Measurements from ENCODE around the gene E2F7. TPM values are rescaled to one million over a fixed set of nuclear protein-coding genes. Genes with fewer than 3 reads are reported as not detected.

Gene E2F7
- total RNA-seq, 2 donors from 2014 or later = 0.75 TPM; not detected in 1

- Histone ChIP-seq H3K27me3 (no peaks in the 10 kb centered on the region), H3K36me3 (no peaks in the 10 kb centered on the region), H3K4me3 (no peak overlapping the region), H3K4me1 (no peaks in the 10 kb centered on the region), H3K9me3 (peaks cover 0 to 7% of the 10 kb centered on the region in 2 donors), H3K27ac (no peak overlapping the region)
- no peak for TF ChIP-seq CTCF (IDR thresholded peaks at IDR 0.05)
- no peak for DNase-seq (ENCODE audit: low spot score)
Measured at GRCh38 chr12:76990716-76991115, 74.7 kb downstream of the E2F7 start.

GRCh38 chr12:76984566-76984965 lies 80.8 kb downstream of the E2F7 start:
- Histone ChIP-seq H3K4me3 (no peak overlapping the region), H3K4me1 (no peaks in the 10 kb centered on the region), H3K9me3 (peaks cover 0 to 34% of the 10 kb centered on the region in 2 donors), H3K27me3 (no peaks in the 10 kb centered on the region), H3K36me3 (no peaks in the 10 kb centered on the region), H3K27ac (no peak overlapping the region)
- no peak for DNase-seq (ENCODE audit: low spot score)
- TF ChIP-seq CTCF (IDR thresholded peaks at IDR 0.05) = no peak

GRCh38 chr12:76983420-76983819 lies 81.9 kb downstream of the E2F7 start:
- TF ChIP-seq CTCF (IDR thresholded peaks at IDR 0.05) = no peak
- H3K4me1 ChIP-seq = no peaks in the 10 kb centered on the region
- no peak overlapping the region for H3K4me3 ChIP-seq
- no peaks in the 10 kb centered on the region for H3K36me3 ChIP-seq
- DNase-seq (ENCODE audit: low spot score) = no peak
- H3K9me3 ChIP-seq = peaks cover 0 to 32% of the 10 kb centered on the region in 2 donors
- H3K27ac ChIP-seq = no peak overlapping the region
- no peaks in the 10 kb centered on the region for H3K27me3 ChIP-seq

GRCh38 chr12:76980196-76980595 lies 85.2 kb downstream of the E2F7 start:
- H3K4me1 ChIP-seq = no peaks in the 10 kb centered on the region
- H3K4me3 ChIP-seq = no peak overlapping the region
- DNase-seq (ENCODE audit: low spot score) = no peak
- H3K27ac ChIP-seq = no peak overlapping the region
- H3K9me3 ChIP-seq = peaks cover 0 to 32% of the 10 kb centered on the region in 2 donors
- no peaks in the 10 kb centered on the region for H3K36me3 ChIP-seq
- TF ChIP-seq CTCF (IDR thresholded peaks at IDR 0.05) = no peak
- H3K27me3 ChIP-seq = no peaks in the 10 kb centered on the region

GRCh38 chr12:76976777-76977382 lies 88.5 kb downstream of the E2F7 start:
- Histone ChIP-seq H3K27ac (no peak overlapping the region), H3K27me3 (no peaks in the 10 kb centered on the region), H3K4me3 (no peak overlapping the region), H3K36me3 (no peaks in the 10 kb centered on the region), H3K9me3 (peaks cover 0 to 4% of the 10 kb centered on the region in 2 donors), H3K4me1 (no peaks in the 10 kb centered on the region)
- TF ChIP-seq CTCF (IDR thresholded peaks at IDR 0.05) = no peak
- no peak for DNase-seq (ENCODE audit: low spot score)

Other genes starting within 250 kb of the E2F7 start
- 10 to 100 TPM in 1 of 2 donors, 1 to 10 TPM in 1; 6.4 to 11.6 TPM for gene CSRP2, start 186.6 kb downstream of the E2F7 start, total RNA-seq

Measured in right atrium auricular region (tissue), 2 donors.